GM21423 (cell line): Measurements from ENCODE around the gene ADAMTS2.
"Not testable (repeated sequence)": the region's sequence is repeated elsewhere in the genome, so short reads cannot be mapped to it uniquely, and the experiment has no call there.

Experiments
- ATAC-seq: cut with Tn5 transposase; IDR thresholded peaks from one replicate; pipeline ENCODE4 v1.9.1; 2021; ENCODE audit warnings: mild to moderate bottlenecking, moderate library complexity; ENCODE audit not compliant: unreplicated experiment

ADAMTS2 gene

GRCh38 chr5:179284751-179285631 lies 60.3 kb downstream of the ADAMTS2 start:
- ATAC-seq: no peak

DNA sequence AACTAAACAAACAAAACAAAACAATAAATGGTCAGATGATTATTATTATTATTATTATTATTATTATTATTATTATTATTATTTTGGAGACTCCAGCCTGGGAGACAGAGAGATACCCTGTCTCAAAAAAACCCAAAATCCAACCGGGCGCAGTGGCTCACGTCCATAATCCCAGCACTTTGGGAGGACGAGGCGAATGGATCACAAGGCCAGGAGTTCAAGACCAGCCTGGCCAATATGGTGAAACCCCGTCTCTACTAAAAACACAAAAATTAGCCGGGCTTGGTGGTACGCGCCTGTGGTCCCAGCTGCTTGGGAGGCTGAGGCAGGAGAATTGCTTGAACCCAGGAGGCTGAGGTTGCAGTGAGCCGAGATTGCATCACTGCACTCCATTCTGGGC lies 61.4 kb downstream of the ADAMTS2 start:
- ATAC-seq: not testable (repeated sequence)

DNA sequence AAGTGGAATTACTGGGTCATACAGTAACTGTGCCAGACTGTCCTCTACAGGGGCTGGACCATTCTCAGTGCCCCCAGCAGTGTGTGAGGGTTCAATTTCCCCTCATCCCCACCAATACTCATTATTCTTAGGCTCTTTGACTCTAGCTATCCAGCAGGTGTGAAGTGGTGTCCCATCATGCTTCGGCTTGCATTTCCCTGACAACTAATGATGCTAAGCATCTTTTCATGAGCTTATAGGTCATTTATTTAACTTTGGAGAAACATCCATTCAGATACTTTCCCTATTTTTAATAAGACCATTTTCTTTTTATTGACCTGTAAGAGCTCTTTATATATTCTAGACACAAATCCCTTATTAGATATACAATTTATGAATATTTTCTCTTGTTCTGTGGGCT lies 63.6 kb downstream of the ADAMTS2 start:
- ATAC-seq: no peak

DNA sequence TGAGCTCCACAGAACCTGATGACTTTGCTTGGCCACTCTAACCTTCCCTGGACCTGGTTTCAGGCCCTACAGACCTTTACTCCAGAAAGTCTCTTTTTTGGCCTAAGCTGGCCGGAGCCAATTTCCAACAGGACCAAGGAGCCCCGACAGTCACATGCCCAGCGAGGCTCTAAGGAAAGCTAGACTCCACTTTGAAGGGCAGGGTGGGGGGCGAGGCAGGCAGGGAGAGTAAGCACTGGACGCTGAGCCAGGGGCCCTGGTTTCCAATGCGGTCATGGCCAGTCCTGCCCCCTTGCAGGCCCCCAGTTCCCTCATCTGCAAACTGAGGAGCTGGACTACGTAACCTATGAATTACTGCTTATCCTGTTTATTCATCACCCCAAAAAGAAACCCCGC lies 65.2 kb downstream of the ADAMTS2 start:
- no peak for ATAC-seq

DNA sequence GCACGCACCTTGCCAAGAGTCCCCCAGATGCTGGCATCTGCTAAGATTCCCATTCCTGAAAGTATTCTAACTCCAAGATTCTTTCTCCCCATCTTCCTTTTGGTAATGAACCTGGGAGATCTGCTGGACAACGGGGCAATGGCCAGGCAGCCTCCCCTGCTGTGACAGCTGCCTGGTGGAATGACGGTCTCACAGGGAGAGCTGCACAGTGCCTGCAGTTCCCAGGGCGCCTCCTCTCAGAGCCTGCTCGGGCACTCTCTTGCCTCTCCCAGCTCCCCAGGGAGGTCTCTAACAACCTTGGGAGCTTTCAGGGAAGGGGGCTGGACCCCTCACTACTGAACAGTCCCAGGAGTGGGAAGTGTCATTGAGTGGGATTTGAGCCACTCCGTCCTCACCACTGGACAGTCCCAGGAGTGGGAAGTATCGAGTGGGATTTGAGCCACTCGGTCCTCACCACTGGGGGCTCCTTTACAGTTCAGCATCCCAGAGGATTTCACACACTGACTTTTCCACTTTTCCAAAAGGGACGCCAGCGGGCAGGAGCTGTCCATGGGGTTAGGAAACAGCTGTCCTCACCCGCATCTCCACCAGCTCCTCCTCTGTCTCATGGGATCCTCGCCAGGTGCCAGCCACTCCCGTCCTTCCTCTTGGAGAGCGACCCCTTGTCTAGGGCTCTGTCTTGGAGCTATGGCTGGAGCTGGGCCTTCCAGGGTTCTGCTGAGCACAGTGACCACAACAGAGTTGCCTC lies 65.7 kb downstream of the ADAMTS2 start:
- no peak for ATAC-seq

DNA sequence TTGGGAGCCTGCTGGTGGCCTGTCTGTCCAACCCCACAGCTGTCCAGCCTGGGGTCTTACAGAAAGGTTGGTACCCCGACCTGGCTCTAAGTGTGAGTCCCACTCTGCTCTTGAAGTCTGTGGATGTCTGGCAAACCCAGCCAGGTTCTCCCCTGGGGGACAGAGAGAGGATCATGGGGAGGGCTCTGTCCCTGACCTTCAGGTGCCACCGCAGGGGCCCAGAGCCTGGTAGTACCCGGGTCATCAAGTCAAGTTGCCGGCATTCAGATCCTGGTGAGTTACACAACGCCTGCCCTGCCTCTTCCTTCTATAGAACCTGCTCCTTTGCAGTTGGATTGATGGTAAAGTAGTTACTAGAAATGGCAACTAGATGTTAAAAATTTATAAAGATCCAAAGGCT lies 66.7 kb downstream of the ADAMTS2 start:
- no peak for ATAC-seq

DNA sequence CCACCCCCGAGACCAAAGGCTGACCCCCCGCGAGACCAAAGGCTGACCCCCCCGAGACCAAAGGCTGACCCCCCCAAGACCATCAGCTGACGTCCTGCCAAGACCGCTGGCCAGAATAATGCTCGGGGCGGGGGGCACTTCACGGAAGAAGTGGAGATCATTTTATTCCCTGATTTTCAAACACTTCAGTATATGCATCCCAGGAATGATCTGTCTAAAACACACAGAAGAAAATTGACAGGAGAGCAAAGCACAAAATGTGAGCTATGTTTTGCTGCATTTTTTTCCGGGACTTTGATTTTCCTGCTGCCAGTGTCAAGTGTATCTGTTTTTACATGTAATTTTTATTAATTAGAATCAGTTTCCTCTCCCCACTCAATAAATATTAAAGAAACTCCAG lies 67.1 kb downstream of the ADAMTS2 start:
- no peak for ATAC-seq

DNA sequence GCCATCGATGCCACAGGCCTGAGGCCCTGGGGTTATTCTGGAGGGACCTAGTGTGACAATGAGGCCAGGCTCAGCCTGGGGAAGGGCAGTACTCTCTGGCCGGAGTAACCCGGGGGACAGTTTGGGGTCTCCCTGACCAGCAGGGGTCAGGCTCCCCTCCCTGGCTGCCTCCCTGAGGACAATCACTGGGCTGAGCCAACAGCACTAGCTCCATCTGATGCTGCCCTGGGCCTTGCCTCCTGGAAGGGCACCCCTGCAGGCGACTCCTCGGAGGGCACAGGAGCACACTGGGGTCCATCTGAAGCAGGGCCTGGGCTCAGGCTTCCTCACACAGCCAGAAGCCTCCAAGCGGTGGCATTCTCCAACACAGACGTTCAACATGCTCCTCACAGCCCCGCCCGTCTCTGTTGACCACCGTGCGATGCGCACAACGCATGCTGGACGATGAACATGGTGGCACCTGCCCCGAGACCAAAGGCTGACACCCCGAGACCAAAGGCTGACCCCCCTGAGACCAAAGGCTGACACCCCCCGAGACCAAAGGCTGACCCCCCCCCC lies 68.3 kb downstream of the ADAMTS2 start:
- no peak for ATAC-seq

GRCh38 chr5:179275941-179276837 lies 69.1 kb downstream of the ADAMTS2 start:
- ATAC-seq: no peak

- ATAC-seq: no peak
Observed at GRCh38 chr5:179275381-179275878, 69.8 kb downstream of the ADAMTS2 start.

- ATAC-seq: no peak
Observed at GRCh38 chr5:179274321-179275315, 70.6 kb downstream of the ADAMTS2 start.

DNA sequence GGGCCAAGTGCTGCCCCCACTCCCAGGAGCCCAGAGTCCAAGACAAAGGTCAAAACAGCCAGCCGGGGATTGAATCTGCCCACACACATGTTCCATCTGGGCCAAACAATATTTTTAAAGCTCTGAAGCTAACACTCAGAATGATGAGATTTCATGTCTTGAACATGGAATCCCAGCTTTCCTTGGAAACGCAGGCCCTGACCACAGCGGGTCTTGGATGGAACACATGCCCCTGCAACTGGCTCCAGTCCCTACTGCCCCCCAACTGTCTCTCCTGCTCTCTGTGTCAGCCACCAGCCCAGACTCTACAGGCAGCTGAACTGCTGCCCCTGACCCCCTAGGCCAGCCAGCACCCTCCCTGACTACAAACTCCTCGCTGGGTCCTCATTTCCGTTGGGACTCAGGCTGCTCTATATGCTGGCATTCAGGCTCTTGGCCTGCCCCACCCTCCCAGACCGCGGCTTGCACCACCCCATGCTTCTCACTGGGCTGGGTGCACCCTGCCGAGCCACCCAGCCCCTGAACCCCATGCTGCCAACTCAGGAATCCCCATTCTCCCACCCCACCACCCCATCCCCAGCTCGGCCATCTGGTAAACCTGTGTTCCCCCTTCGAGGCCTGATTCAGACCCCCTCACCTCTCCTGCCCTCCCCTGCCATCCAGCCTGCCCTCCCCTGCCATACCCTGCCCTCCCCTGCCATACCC lies 71.7 kb downstream of the ADAMTS2 start:
- no peak for ATAC-seq

GRCh38 chr5:179273073-179273435 lies 72.2 kb downstream of the ADAMTS2 start:
- ATAC-seq: no peak

DNA sequence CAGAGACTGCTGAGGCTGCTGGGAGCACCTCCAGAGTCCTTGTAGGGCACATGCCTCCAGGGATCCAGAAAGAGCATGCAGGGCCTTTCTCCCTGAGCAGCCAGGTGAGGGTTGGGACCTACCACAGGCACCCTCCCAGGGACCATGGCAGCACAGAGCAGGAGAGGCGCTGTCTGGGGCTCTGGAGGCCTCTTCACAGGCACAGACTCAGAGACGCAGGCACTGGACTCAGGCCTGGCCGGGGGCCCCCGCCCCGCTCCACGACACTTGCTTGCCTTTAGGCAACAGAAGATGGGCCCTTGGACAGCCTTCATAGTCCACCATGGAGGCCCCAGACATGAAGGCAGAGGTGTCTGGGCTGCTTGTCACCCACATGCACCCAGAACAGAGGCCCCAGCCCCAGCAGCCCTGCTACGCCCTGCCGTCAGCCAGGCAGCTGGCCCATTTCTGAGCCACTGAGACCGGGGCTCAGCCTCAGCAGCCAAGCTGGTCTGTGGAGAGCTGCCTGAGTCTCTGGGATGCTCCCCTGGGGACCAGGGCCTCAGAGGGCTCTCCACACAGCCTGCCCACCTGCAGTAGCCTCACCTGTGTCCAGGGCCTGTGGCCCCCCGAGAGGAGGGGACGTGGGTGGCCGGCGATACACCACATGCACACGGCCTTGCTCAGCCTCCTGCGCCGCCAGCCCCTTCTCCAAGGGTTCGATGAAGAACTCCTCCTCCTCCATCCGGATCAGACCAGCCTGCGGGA lies 72.8 kb downstream of the ADAMTS2 start:
- no peak for ATAC-seq

DNA sequence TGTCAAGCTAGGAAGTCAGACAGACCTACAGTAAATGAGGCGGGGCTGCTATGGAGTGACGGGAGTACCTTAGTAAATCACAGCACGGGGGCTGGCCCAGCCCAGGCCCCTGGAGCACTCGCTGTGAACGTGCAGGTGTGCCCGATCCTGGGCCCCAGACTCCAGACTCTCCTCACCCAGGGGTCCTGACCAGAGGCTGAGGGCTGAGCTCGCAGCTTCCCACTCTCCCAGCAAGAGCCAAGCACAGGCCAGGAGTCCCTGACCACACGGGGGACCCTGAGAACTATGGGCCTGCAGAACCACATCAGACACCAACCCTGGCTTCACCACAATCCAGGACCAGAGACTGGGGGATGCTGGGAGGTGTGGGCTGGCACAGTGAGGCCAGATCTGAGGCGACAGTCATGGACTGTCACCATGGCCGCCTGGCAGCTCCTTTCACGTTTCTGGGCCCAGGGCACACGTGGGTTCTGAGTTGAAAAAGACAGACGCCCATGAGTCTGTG lies 73.4 kb downstream of the ADAMTS2 start:
- ATAC-seq: no peak

GRCh38 chr5:179271428-179271734 lies 73.9 kb downstream of the ADAMTS2 start:
- no peak for ATAC-seq

- ATAC-seq: no peak
Observed at GRCh38 chr5:179270581-179271427, 74.5 kb downstream of the ADAMTS2 start.
